ENCODE measurements around the gene PAOX.

PAOX gene

GRCh38 chr10:133440633-133441285 is 61.7 kb downstream of the PAOX start:
- DNase-seq = no peak

Data from stimulated activated CD4-positive, alpha-beta T cell treated with anti-CD3 and anti-CD28 coated beads, Interleukin-4, amount 100 ng/mL, for 4 hours (primary cell).